GM18517 (cell line): ENCODE measurements around the gene CRYGS.
"Not testable (repeated sequence)": the region's sequence is repeated elsewhere in the genome, so short reads cannot be mapped to it uniquely, and the experiment has no call there.

Experiments
- ATAC-seq: cut with Tn5 transposase; IDR thresholded peaks from one replicate; pipeline ENCODE4 v1.9.1; 2021; ENCODE audit warnings: mild to moderate bottlenecking, moderate library complexity; ENCODE audit not compliant: unreplicated experiment

Gene CRYGS

GRCh38 chr3:186544281-186544680 lies at the start of gene CRYGS:
CRYGS (minus strand) TSS chr3:186544380; CDS start chr3:186544326, 54 bp downstream.
- no peak for ATAC-seq

- ATAC-seq, result no peak
Measured at GRCh38 chr3:186593862-186594261, 49.7 kb upstream of the CRYGS start.

- ATAC-seq, result no peak
Measured at GRCh38 chr3:186592682-186593081, 48.5 kb upstream of the CRYGS start.

- no peak for ATAC-seq
Measured at GRCh38 chr3:186590580-186591295, 46.6 kb upstream of the CRYGS start.

GRCh38 chr3:186589856-186590579 lies 45.8 kb upstream of the CRYGS start:
- no peak for ATAC-seq

- no peak for ATAC-seq
Measured at GRCh38 chr3:186589121-186589520, 44.9 kb upstream of the CRYGS start.

- ATAC-seq, result no peak
Measured at GRCh38 chr3:186588632-186589031, 44.5 kb upstream of the CRYGS start.

- ATAC-seq, result no peak
Measured at GRCh38 chr3:186587183-186587582, 43.0 kb upstream of the CRYGS start.

- ATAC-seq, result not testable (repeated sequence)
Measured at GRCh38 chr3:186586245-186586644, 42.1 kb upstream of the CRYGS start.

GRCh38 chr3:186583831-186584230 lies 39.7 kb upstream of the CRYGS start:
- ATAC-seq, result no peak

- ATAC-seq, result no peak
Measured at GRCh38 chr3:186582541-186582940, 38.4 kb upstream of the CRYGS start.

- no peak for ATAC-seq
Measured at GRCh38 chr3:186580785-186581184, 36.6 kb upstream of the CRYGS start.

- ATAC-seq, result no peak
Measured at GRCh38 chr3:186577521-186577920, 33.3 kb upstream of the CRYGS start.

GRCh38 chr3:186571644-186572013 lies 27.4 kb upstream of the CRYGS start:
- ATAC-seq, result no peak

GRCh38 chr3:186570941-186571643 lies 26.9 kb upstream of the CRYGS start:
- ATAC-seq, result no peak

- peak; percentile 79 for ATAC-seq
Measured at GRCh38 chr3:186570096-186570940, 26.1 kb upstream of the CRYGS start, which contains the start of gene DNAJB11. DNAJB11 (plus strand) TSS chr3:186570720; CDS start chr3:186570898, 178 bp downstream.

- ATAC-seq, result no peak
Measured at GRCh38 chr3:186569779-186570095, 25.6 kb upstream of the CRYGS start.

- ATAC-seq, result not testable (repeated sequence)
Measured at GRCh38 chr3:186569361-186569760, 25.2 kb upstream of the CRYGS start.

GRCh38 chr3:186567072-186567921 lies 23.1 kb upstream of the CRYGS start, which contains the start of gene TBCCD1:
TBCCD1 (minus strand) TSS chr3:186567339; CDS start chr3:186564329, 3,010 bp downstream.
- ATAC-seq, result peak; percentile 52

- no peak for ATAC-seq
Measured at GRCh38 chr3:186566772-186567071, 22.5 kb upstream of the CRYGS start.
